Measurements from ENCODE around the gene PLCD3.

PLCD3 gene

GRCh38 chr17:45098081-45098868 is 34.0 kb downstream of the PLCD3 start:
- no peak for DNase-seq (ENCODE audit: low read depth in 1 of 2, low spot score in 1 of 2)
- no peak for TF ChIP-seq JUND (IDR thresholded peaks at IDR 0.05; ENCODE audit: low read depth)
- in situ Hi-C loops (cut with HindIII; ENCODE audit: low pct_unique_long_range_greater_than_20kb, low sequenced_read_pairs) = no loop called here

GRCh38 chr17:45096926-45097325 is 35.4 kb downstream of the PLCD3 start:
- in situ Hi-C loops (cut with HindIII; ENCODE audit: low pct_unique_long_range_greater_than_20kb, low sequenced_read_pairs) = no loop called here
- no peak for TF ChIP-seq JUND (IDR thresholded peaks at IDR 0.05; ENCODE audit: low read depth)
- no peak for DNase-seq (ENCODE audit: low read depth in 1 of 2, low spot score in 1 of 2)

GRCh38 chr17:45096141-45096540 is 36.2 kb downstream of the PLCD3 start:
- in situ Hi-C loops (cut with HindIII; ENCODE audit: low pct_unique_long_range_greater_than_20kb, low sequenced_read_pairs) = no loop called here
- DNase-seq (ENCODE audit: low read depth in 1 of 2, low spot score in 1 of 2) = peak; percentile 65 to 75
- no peak for TF ChIP-seq JUND (IDR thresholded peaks at IDR 0.05; ENCODE audit: low read depth)

GRCh38 chr17:45093444-45094110 is 38.7 kb downstream of the PLCD3 start:
- in situ Hi-C loops (cut with HindIII; ENCODE audit: low pct_unique_long_range_greater_than_20kb, low sequenced_read_pairs) = no loop called here

GRCh38 chr17:45092911-45093430 is 39.3 kb downstream of the PLCD3 start:
- DNase-seq (ENCODE audit: low read depth in 1 of 2, low spot score in 1 of 2) = peak in 1 of 2 experiments; percentile 63
- TF ChIP-seq JUND (IDR thresholded peaks at IDR 0.05; ENCODE audit: low read depth) = no peak
- in situ Hi-C loops (cut with HindIII; ENCODE audit: low pct_unique_long_range_greater_than_20kb, low sequenced_read_pairs) = no loop called here

More at GRCh38 chr17:45093444-45094110, 38.7 kb downstream of the PLCD3 start:
- DNase-seq (ENCODE audit: low read depth in 1 of 2, low spot score in 1 of 2) = no peak
- no peak for TF ChIP-seq JUND (IDR thresholded peaks at IDR 0.05; ENCODE audit: low read depth)

GRCh38 chr17:45091778-45092425 is 40.4 kb downstream of the PLCD3 start:
- no peak for DNase-seq (ENCODE audit: low read depth in 1 of 2, low spot score in 1 of 2)
- in situ Hi-C loops (cut with HindIII; ENCODE audit: low pct_unique_long_range_greater_than_20kb, low sequenced_read_pairs) = no loop called here
- no peak for TF ChIP-seq JUND (IDR thresholded peaks at IDR 0.05; ENCODE audit: low read depth)

GRCh38 chr17:45090711-45091110 is 41.6 kb downstream of the PLCD3 start:
- no peak for TF ChIP-seq JUND (IDR thresholded peaks at IDR 0.05; ENCODE audit: low read depth)
- in situ Hi-C loops (cut with HindIII; ENCODE audit: low pct_unique_long_range_greater_than_20kb, low sequenced_read_pairs) = no loop called here
- no peak for DNase-seq (ENCODE audit: low read depth in 1 of 2, low spot score in 1 of 2)

- DNase-seq (ENCODE audit: low read depth in 1 of 2, low spot score in 1 of 2) = no peak
- TF ChIP-seq JUND (IDR thresholded peaks at IDR 0.05; ENCODE audit: low read depth) = no peak
- in situ Hi-C loops (cut with HindIII; ENCODE audit: low pct_unique_long_range_greater_than_20kb, low sequenced_read_pairs) = no loop called here
These were observed 43.6 kb downstream of the PLCD3 start for GRCh38 chr17:45088741-45089140.

GRCh38 chr17:45087978-45088377 is 44.3 kb downstream of the PLCD3 start:
- no peak for DNase-seq (ENCODE audit: low read depth in 1 of 2, low spot score in 1 of 2)
- in situ Hi-C loops (cut with HindIII; ENCODE audit: low pct_unique_long_range_greater_than_20kb, low sequenced_read_pairs) = no loop called here
- no peak for TF ChIP-seq JUND (IDR thresholded peaks at IDR 0.05; ENCODE audit: low read depth)

- TF ChIP-seq JUND (IDR thresholded peaks at IDR 0.05; ENCODE audit: low read depth) = no peak
- no peak for DNase-seq (ENCODE audit: low read depth in 1 of 2, low spot score in 1 of 2)
- in situ Hi-C loops (cut with HindIII; ENCODE audit: low pct_unique_long_range_greater_than_20kb, low sequenced_read_pairs) = no loop called here
These were observed 44.8 kb downstream of the PLCD3 start for GRCh38 chr17:45087504-45087975.

- no peak for DNase-seq (ENCODE audit: low read depth in 1 of 2, low spot score in 1 of 2)
- in situ Hi-C loops (cut with HindIII; ENCODE audit: low pct_unique_long_range_greater_than_20kb, low sequenced_read_pairs) = no loop called here
- no peak for TF ChIP-seq JUND (IDR thresholded peaks at IDR 0.05; ENCODE audit: low read depth)
These were observed 45.3 kb downstream of the PLCD3 start for GRCh38 chr17:45086865-45087503.

- TF ChIP-seq JUND (IDR thresholded peaks at IDR 0.05; ENCODE audit: low read depth) = no peak
- in situ Hi-C loops (cut with HindIII; ENCODE audit: low pct_unique_long_range_greater_than_20kb, low sequenced_read_pairs) = no loop called here
- DNase-seq (ENCODE audit: low read depth in 1 of 2, low spot score in 1 of 2) = no peak
These were observed 45.9 kb downstream of the PLCD3 start for GRCh38 chr17:45086391-45086790.

All from T47D (cell line).